Suprapubic skin (tissue), 4 donors: ENCODE measurements around the gene IMPA2.

Source experiments
- CTCF ChIP-seq, 2 donors: fragments of 200-600 bp in 1 of 2; fragments of 450-650 bp in 1 of 2; sonication (generic) in 1 of 2; IDR thresholded peaks; one replicate each; pipeline ENCODE4 v1.5.1; 2016 to 2019; ENCODE audit warnings: antibody characterized with exemption in 2 of 2, mild to moderate bottlenecking in 1 of 2, moderate library complexity in 1 of 2
- EP300 ChIP-seq: sonication (generic); formaldehyde crosslinking; IDR thresholded peaks from one replicate; pipeline ENCODE4 v1.6.1; 2017; ENCODE audit warnings: antibody characterized with exemption
- POLR2A ChIP-seq, 2 donors: fragments of 450-650 bp; IDR thresholded peaks; one replicate each; pipeline ENCODE4 v1.6.1; 2017; ENCODE audit warnings: antibody characterized with exemption in 2 of 2, mild to moderate bottlenecking in 2 of 2, moderate library complexity in 2 of 2
- POLR2AphosphoS5 ChIP-seq, 3 donors: sonication (generic); formaldehyde crosslinking; IDR thresholded peaks; one replicate each; pipeline ENCODE4 v1.6.1; 2017; ENCODE audit warnings: antibody characterized with exemption in 3 of 3

GRCh38 chr18:12064086-12064763, 82.9 kb downstream of the IMPA2 start:
- no peak for TF ChIP-seq CTCF (IDR thresholded peaks at IDR 0.05)
- no peak for TF ChIP-seq POLR2A (IDR thresholded peaks at IDR 0.05)
- no peak for TF ChIP-seq POLR2AphosphoS5 (IDR thresholded peaks at IDR 0.05)
- no peak for TF ChIP-seq EP300
